ENCODE measurements around the gene GINS2. TPM values are rescaled to one million over a fixed set of nuclear protein-coding genes. Genes with fewer than 3 reads are reported as not detected.
A peak's percentile ranks its signal among the peaks of the same experiment; 100 is the strongest.

The GINS2 gene
- total RNA-seq, 3 donors from 2014 or later (not counting 1 experiment from before 2014, with no cell fraction given) = 0.73 to 2.6 (median 0.89) TPM

- 96% methylated on average over 35 of the region's 35 CpGs for WGBS (ENCODE audit: insufficient coverage)
- Histone ChIP-seq H3K36me3 (ENCODE audit: control insufficient read depth, insufficient read depth, low read length) (peaks cover 65% of the 10 kb centered on the region), H3K27me3 (ENCODE audit: control insufficient read depth, insufficient read depth, low read length) (no peaks in the 10 kb centered on the region), H3K4me3 (ENCODE audit: low read length) (no peak overlapping the region), H3K4me1 (ENCODE audit: control insufficient read depth, insufficient read depth, low read length) (peaks cover 7% of the 10 kb centered on the region), H3K27ac (ENCODE audit: low read length) (no peak overlapping the region), H3K9me3 (ENCODE audit: control insufficient read depth, insufficient read depth, low read length) (no peaks in the 10 kb centered on the region)
- H3K4me3 Mint-ChIP-seq = no peak overlapping the region
- ATAC-seq (no peak), DNase-seq (no peak)
- TF ChIP-seq CTCF (IDR thresholded peaks at IDR 0.05) = no peak
- no peaks in the 10 kb centered on the region for H3K9me3 Mint-ChIP-seq
- H3K27me3 Mint-ChIP-seq (ENCODE audit: low read depth in 2 of 2) = no peaks in the 10 kb centered on the region
- H3K4me1 Mint-ChIP-seq = peaks cover 5 to 16% of the 10 kb centered on the region in 2 donors
- H3K36me3 Mint-ChIP-seq = no peaks in the 10 kb centered on the region
- H3K27ac Mint-ChIP-seq = no peak overlapping the region
- intact Hi-C loops (cut with micrococcal nuclease) = loop anchor here (10.0 kb wide), 1 partner anchor 59 kb away; no protein-coding TSS in a partner anchor
Measured at GRCh38 chr16:85655216-85656129, 33.3 kb downstream of the GINS2 start.

- no peak for TF ChIP-seq CTCF (IDR thresholded peaks at IDR 0.05)
- H3K27me3 ChIP-seq (ENCODE audit: control insufficient read depth, insufficient read depth, low read length) = no peaks in the 10 kb centered on the region
- H3K9me3 ChIP-seq (ENCODE audit: control insufficient read depth, insufficient read depth, low read length) = no peaks in the 10 kb centered on the region
- Mint-ChIP-seq H3K36me3 (no peaks in the 10 kb centered on the region), H3K4me3 (no peak overlapping the region), H3K4me1 (peaks cover 0 to 11% of the 10 kb centered on the region in 2 donors), H3K27me3 (ENCODE audit: low read depth in 2 of 2) (no peaks in the 10 kb centered on the region), H3K9me3 (no peaks in the 10 kb centered on the region), H3K27ac (peak overlapping the region in 1 of 2 donors; percentile 44)
- 97% methylated on average over 41 of the region's 41 CpGs for WGBS (ENCODE audit: insufficient coverage)
- no peak for DNase-seq
- H3K4me3 ChIP-seq (ENCODE audit: low read length) = no peak overlapping the region
- ATAC-seq = no peak
- peaks cover 13% of the 10 kb centered on the region for H3K4me1 ChIP-seq (ENCODE audit: control insufficient read depth, insufficient read depth, low read length)
- intact Hi-C loops (cut with micrococcal nuclease) = loop anchor here (10.0 kb wide), 1 partner anchor 60 kb away; no protein-coding TSS in a partner anchor
- no peak overlapping the region for H3K27ac ChIP-seq (ENCODE audit: low read length)
- peaks cover 66% of the 10 kb centered on the region for H3K36me3 ChIP-seq (ENCODE audit: control insufficient read depth, insufficient read depth, low read length)
Measured at GRCh38 chr16:85654251-85655095, 34.3 kb downstream of the GINS2 start.

GRCh38 chr16:85653290-85653891 is 35.4 kb downstream of the GINS2 start:
- H3K4me3 ChIP-seq (ENCODE audit: low read length) = no peak overlapping the region
- Mint-ChIP-seq H3K27me3 (ENCODE audit: low read depth in 2 of 2) (no peaks in the 10 kb centered on the region), H3K9me3 (no peaks in the 10 kb centered on the region), H3K4me1 (peaks cover 6 to 17% of the 10 kb centered on the region in 2 donors), H3K27ac (peak overlapping the region in 1 of 2 donors; percentile 22), H3K4me3 (no peak overlapping the region), H3K36me3 (no peaks in the 10 kb centered on the region)
- H3K27me3 ChIP-seq (ENCODE audit: control insufficient read depth, insufficient read depth, low read length) = no peaks in the 10 kb centered on the region
- DNase-seq (no peak), ATAC-seq (no peak)
- peaks cover 66% of the 10 kb centered on the region for H3K36me3 ChIP-seq (ENCODE audit: control insufficient read depth, insufficient read depth, low read length)
- no peak for TF ChIP-seq CTCF (IDR thresholded peaks at IDR 0.05)
- H3K4me1 ChIP-seq (ENCODE audit: control insufficient read depth, insufficient read depth, low read length) = peaks cover 13% of the 10 kb centered on the region
- H3K9me3 ChIP-seq (ENCODE audit: control insufficient read depth, insufficient read depth, low read length) = no peaks in the 10 kb centered on the region
- intact Hi-C loops (cut with micrococcal nuclease) = loop anchor here (10.0 kb wide), 1 partner anchor 61 kb away; no protein-coding TSS in a partner anchor
- 93% methylated on average over 21 of the region's 21 CpGs for WGBS (ENCODE audit: insufficient coverage)
- no peak overlapping the region for H3K27ac ChIP-seq (ENCODE audit: low read length)

Measured in natural killer cell (primary cell).